GM21619 (cell line): ENCODE data around the gene RETSAT.

Source experiments
- ATAC-seq: cut with Tn5 transposase; IDR thresholded peaks from one replicate; pipeline ENCODE4 v1.9.1; 2021; ENCODE audit not compliant: unreplicated experiment

Gene RETSAT

GRCh38 chr2:85309699-85310321 is 44.5 kb downstream of the RETSAT start:
- no peak for ATAC-seq

- no peak for ATAC-seq
These were observed 45.3 kb downstream of the RETSAT start for GRCh38 chr2:85308896-85309555.

GRCh38 chr2:85308201-85308600 is 46.1 kb downstream of the RETSAT start:
- ATAC-seq: no peak

- ATAC-seq: no peak
These were observed 46.8 kb downstream of the RETSAT start for GRCh38 chr2:85307527-85307897.

GRCh38 chr2:85303780-85304531 is 50.4 kb downstream of the RETSAT start:
- no peak for ATAC-seq

- no peak for ATAC-seq
These were observed 52.2 kb downstream of the RETSAT start for GRCh38 chr2:85302121-85302520.
